Measurements from ENCODE around the gene KIAA1328. TPM values are rescaled to one million over a fixed set of nuclear protein-coding genes. Genes with fewer than 3 reads are reported as not detected.

The KIAA1328 gene
- total RNA-seq, 1 donor from 2014 or later: 11.5 TPM

DNA sequence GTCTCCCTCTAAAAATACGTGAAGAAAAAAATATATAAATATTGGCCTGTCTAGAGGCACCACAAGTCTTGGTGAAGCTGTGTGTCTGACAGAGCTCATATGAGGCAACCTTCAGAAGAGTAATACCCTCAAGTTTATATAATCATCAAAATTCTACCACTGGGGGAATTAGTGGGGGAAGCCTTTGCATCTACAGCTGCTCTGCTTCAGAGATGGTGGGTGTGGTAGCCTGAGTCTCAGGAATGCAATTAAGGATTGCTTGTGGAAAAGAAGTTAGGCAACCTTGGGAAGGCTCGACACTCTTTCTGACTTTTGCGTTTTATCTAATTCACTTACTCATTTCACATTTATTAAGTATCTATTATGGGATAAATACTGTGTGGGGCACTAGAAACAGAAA, 17.5 kb upstream of the KIAA1328 start:
- no peak overlapping the region for H3K4me3 Mint-ChIP-seq
- Histone ChIP-seq H3F3A (ENCODE audit: low read depth) (peaks cover 9% of the 10 kb centered on the region), H3K4me2 (no peak overlapping the region), H2AFZ (replicated peaks) (no peak overlapping the region), H3K36me3 (peaks cover 9% of the 10 kb centered on the region), H3K9ac (no peak overlapping the region), H3K4me1 (peaks cover 13% of the 10 kb centered on the region), H3K79me2 (ENCODE audit: low read depth) (peaks cover 15% of the 10 kb centered on the region), H3K9me3 (ENCODE audit: low read depth) (no peaks in the 10 kb centered on the region), H3K27ac (no peak overlapping the region), H3K4me3 (no peak overlapping the region), H4K20me1 (ENCODE audit: low read depth) (peaks cover 64% of the 10 kb centered on the region), H3K27me3 (no peaks in the 10 kb centered on the region)
- H3K36me3 Mint-ChIP-seq: peaks cover 29% of the 10 kb centered on the region
- TF ChIP-seq, protein P1, sequence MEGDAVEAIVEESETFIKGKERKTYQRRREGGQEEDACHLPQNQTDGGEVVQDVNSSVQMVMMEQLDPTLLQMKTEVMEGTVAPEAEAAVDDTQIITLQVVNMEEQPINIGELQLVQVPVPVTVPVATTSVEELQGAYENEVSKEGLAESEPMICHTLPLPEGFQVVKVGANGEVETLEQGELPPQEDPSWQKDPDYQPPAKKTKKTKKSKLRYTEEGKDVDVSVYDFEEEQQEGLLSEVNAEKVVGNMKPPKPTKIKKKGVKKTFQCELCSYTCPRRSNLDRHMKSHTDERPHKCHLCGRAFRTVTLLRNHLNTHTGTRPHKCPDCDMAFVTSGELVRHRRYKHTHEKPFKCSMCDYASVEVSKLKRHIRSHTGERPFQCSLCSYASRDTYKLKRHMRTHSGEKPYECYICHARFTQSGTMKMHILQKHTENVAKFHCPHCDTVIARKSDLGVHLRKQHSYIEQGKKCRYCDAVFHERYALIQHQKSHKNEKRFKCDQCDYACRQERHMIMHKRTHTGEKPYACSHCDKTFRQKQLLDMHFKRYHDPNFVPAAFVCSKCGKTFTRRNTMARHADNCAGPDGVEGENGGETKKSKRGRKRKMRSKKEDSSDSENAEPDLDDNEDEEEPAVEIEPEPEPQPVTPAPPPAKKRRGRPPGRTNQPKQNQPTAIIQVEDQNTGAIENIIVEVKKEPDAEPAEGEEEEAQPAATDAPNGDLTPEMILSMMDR (IDR thresholded peaks at IDR 0.05): no peak
- TF ChIP-seq EZH2 (IDR thresholded peaks at IDR 0.05) (no peak), EZH2phosphoT487 (IDR thresholded peaks at IDR 0.05) (no peak)
- H3K27me3 Mint-ChIP-seq (ENCODE audit: insufficient read depth, low read depth): no peaks in the 10 kb centered on the region
- DNase-seq (ENCODE audit: low spot score): no peak
- H3K27ac Mint-ChIP-seq: no peak overlapping the region
- no peaks in the 10 kb centered on the region for H3K9me3 Mint-ChIP-seq
- peaks cover 10% of the 10 kb centered on the region for H3K4me1 Mint-ChIP-seq

DNA sequence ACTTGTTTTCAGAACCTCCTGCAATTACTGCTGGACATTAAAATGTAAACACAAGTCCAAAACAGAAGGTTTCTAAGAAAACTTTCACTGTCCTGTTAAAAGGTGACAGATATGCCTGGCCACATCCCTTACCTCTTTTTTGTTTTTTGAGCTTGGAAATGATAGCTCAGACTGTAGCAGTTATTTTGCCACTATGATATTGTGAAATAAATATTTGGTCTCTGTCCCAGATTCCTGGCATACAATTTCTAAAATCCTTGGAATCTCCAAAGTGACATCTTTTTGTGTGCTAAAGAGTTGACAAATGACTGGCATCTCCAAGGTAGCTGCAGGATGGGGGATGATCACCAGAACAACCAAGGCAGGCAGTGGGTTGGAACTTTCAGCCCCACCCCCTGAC, 17.0 kb upstream of the KIAA1328 start:
- Mint-ChIP-seq H3K4me3 (no peak overlapping the region), H3K27ac (no peak overlapping the region), H3K36me3 (peaks cover 28% of the 10 kb centered on the region), H3K27me3 (ENCODE audit: insufficient read depth, low read depth) (no peaks in the 10 kb centered on the region), H3K9me3 (no peaks in the 10 kb centered on the region), H3K4me1 (peaks cover 10% of the 10 kb centered on the region)
- Histone ChIP-seq H3K79me2 (ENCODE audit: low read depth) (peaks cover 15% of the 10 kb centered on the region), H3K4me3 (no peak overlapping the region), H4K20me1 (ENCODE audit: low read depth) (peaks cover 65% of the 10 kb centered on the region), H2AFZ (replicated peaks) (no peak overlapping the region), H3K27ac (no peak overlapping the region), H3K9me3 (ENCODE audit: low read depth) (no peaks in the 10 kb centered on the region), H3K9ac (no peak overlapping the region), H3K27me3 (no peaks in the 10 kb centered on the region), H3F3A (ENCODE audit: low read depth) (peaks cover 9% of the 10 kb centered on the region), H3K4me1 (peaks cover 13% of the 10 kb centered on the region), H3K4me2 (no peak overlapping the region), H3K36me3 (peaks cover 9% of the 10 kb centered on the region)
- no peak for TF ChIP-seq EZH2 (IDR thresholded peaks at IDR 0.05)
- TF ChIP-seq EZH2phosphoT487 (IDR thresholded peaks at IDR 0.05): no peak
- TF ChIP-seq, protein P1 (IDR thresholded peaks at IDR 0.05): no peak
- DNase-seq (ENCODE audit: low spot score): no peak

DNA sequence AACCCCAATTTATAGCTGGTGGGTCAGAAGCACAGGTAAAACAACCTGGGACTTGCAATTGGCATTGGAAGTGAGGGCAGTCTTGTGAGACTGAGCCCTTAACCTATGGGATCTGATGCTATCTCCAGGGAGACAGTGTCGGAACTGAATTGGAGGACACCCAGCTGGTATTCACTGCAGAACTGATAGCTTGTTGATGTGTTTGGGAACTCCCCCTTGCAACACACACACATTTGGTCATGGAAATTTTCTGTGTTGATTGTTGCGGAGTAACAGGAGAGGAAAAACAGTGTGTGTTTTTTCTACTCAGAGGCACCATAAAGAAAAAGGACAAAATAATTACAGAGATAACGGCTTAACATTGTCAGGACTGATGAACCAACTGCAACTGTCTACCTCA, 16.2 kb upstream of the KIAA1328 start:
- H3K4me1 Mint-ChIP-seq: peaks cover 10% of the 10 kb centered on the region
- H3K4me3 ChIP-seq: no peak overlapping the region
- H3K9me3 ChIP-seq (ENCODE audit: low read depth): no peaks in the 10 kb centered on the region
- H3F3A ChIP-seq (ENCODE audit: low read depth): peaks cover 9% of the 10 kb centered on the region
- H3K27me3 Mint-ChIP-seq (ENCODE audit: insufficient read depth, low read depth): no peaks in the 10 kb centered on the region
- TF ChIP-seq EZH2 (IDR thresholded peaks at IDR 0.05): no peak
- TF ChIP-seq, protein P1 (IDR thresholded peaks at IDR 0.05): no peak
- TF ChIP-seq EZH2phosphoT487 (IDR thresholded peaks at IDR 0.05): no peak
- no peak overlapping the region for H3K4me3 Mint-ChIP-seq
- H2AFZ ChIP-seq (replicated peaks): no peak overlapping the region
- H3K27ac ChIP-seq: no peak overlapping the region
- no peak for DNase-seq (ENCODE audit: low spot score)
- H4K20me1 ChIP-seq (ENCODE audit: low read depth): peaks cover 65% of the 10 kb centered on the region
- H3K27me3 ChIP-seq: no peaks in the 10 kb centered on the region
- no peak overlapping the region for H3K4me2 ChIP-seq
- H3K36me3 ChIP-seq: peaks cover 9% of the 10 kb centered on the region
- H3K4me1 ChIP-seq: peaks cover 13% of the 10 kb centered on the region
- peaks cover 14% of the 10 kb centered on the region for H3K79me2 ChIP-seq (ENCODE audit: low read depth)
- no peak overlapping the region for H3K9ac ChIP-seq
- no peaks in the 10 kb centered on the region for H3K9me3 Mint-ChIP-seq
- H3K27ac Mint-ChIP-seq: no peak overlapping the region
- H3K36me3 Mint-ChIP-seq: peaks cover 23% of the 10 kb centered on the region

Measured in neural progenitor cell (in vitro differentiated cells).